Endothelial cell of umbilical vein (primary cell): ENCODE results near the gene KLK13. TPM values are rescaled to one million over a fixed set of nuclear protein-coding genes. Genes with fewer than 3 reads are reported as not detected.

Experiments
- BruUV-seq: library from RNA; stranded (reverse); fragments of 400-500 nt; replicated peaks from 2 replicates; lab custom pipeline; 2021; lab: Mats Ljungman, UMichigan
- CTCF ChIA-PET: fragments of 300-600, 350-600 bp; sonication (Branson Sonifier 250); formaldehyde crosslinking; loops from one replicate; lab custom pipeline; 2021; ENCODE audit warnings: antibody characterized with exemption, inconsistent platforms; lab: Charles Lee
- POLR2A ChIA-PET: fragments of 300-600, 350-600 bp; sonication (Branson Sonifier 250); formaldehyde crosslinking; loops from one replicate; lab custom pipeline; 2021; ENCODE audit warnings: antibody characterized with exemption, inconsistent platforms; lab: Charles Lee
- DNase-seq: peaks from one replicate; pipeline ENCODE4 v3.0.0-alpha.2; 2011; ENCODE audit warnings: low read depth, low spot score
- FAIRE-seq: peaks from 2 replicates; lab custom pipeline; 2011; peaks lifted over from hg19 to GRCh38; lab: Jason Lieb, UNC
- H2AFZ ChIP-seq: 2 replicates; pipeline ENCODE4 v1.6.0; 2012; ENCODE audit warnings: low read depth, low read length, control low read depth, inconsistent platforms
- H3K27ac ChIP-seq: 2 replicates; pipeline ENCODE4 v1.5.1; 2011; ENCODE audit warnings: low read depth, mild to moderate bottlenecking, control low read depth, low read length, moderate library complexity; ENCODE audit not compliant: insufficient read depth
- H3K27me3 ChIP-seq, 2 experiments: 2 replicates each; pipeline versions ENCODE4 v1.6.0 to v1.6.1; 2011; ENCODE audit warnings: low read length in 2 of 2, mixed read lengths in 1 of 2; ENCODE audit not compliant: control insufficient read depth in 2 of 2, insufficient read depth in 2 of 2
- H3K36me3 ChIP-seq, 2 experiments: 2 replicates in 1 of 2; 3 replicates in 1 of 2; pipeline ENCODE4 v1.5.1; 2011; ENCODE audit warnings: low read length in 2 of 2, mild to moderate bottlenecking in 1 of 2, moderate library complexity in 1 of 2; ENCODE audit not compliant: control insufficient read depth in 2 of 2, insufficient read depth in 2 of 2; ENCODE audit errors: extremely low read depth in 1 of 2
- H3K4me1 ChIP-seq: 3 replicates; pipeline ENCODE4 v1.5.1; 2011; ENCODE audit warnings: mild to moderate bottlenecking, low read length; ENCODE audit not compliant: control insufficient read depth, insufficient read depth; ENCODE audit errors: extremely low read depth
- H3K4me2 ChIP-seq: 2 replicates; pipeline ENCODE4 v1.6.1; 2011; ENCODE audit warnings: low read length, control low read depth, mixed read lengths; ENCODE audit not compliant: insufficient read depth
- H3K4me3 ChIP-seq, 3 experiments: fragments of 200-600 bp in 1 of 3; sonication (generic), shearing (Covaris generic) in 1 of 3; replicated peaks in 1 of 3; 2 replicates each; pipeline ENCODE4 v1.5.1; 2011 to 2016; ENCODE audit warnings: control low read depth in 3 of 3, low read length in 3 of 3, mild to moderate bottlenecking in 2 of 3, inconsistent platforms in 1 of 3, low read depth in 1 of 3, moderate library complexity in 1 of 3; ENCODE audit not compliant: insufficient read depth in 1 of 3
- H3K79me2 ChIP-seq: 2 replicates; pipeline ENCODE4 v1.6.0; 2012; ENCODE audit warnings: low read length, inconsistent platforms; ENCODE audit not compliant: control insufficient read depth, insufficient read depth
- H3K9ac ChIP-seq: replicated peaks from 2 replicates; pipeline ENCODE3; 2011; ENCODE audit warnings: low read length, control low read depth; ENCODE audit not compliant: insufficient read depth; ENCODE audit errors: extremely low read depth
- H3K9me1 ChIP-seq: replicated peaks from 3 replicates; pipeline ENCODE4 v1.6.0; 2011; ENCODE audit warnings: mild to moderate bottlenecking, low read length; ENCODE audit not compliant: control insufficient read depth, insufficient read depth; ENCODE audit errors: extremely low read depth
- H3K9me3 ChIP-seq: replicated peaks from 2 replicates; pipeline ENCODE4 v1.5.1; 2012; ENCODE audit warnings: low read length, inconsistent platforms; ENCODE audit not compliant: control insufficient read depth, insufficient read depth
- H4K20me1 ChIP-seq: replicated peaks from 2 replicates; pipeline ENCODE3; 2011; ENCODE audit warnings: mild to moderate bottlenecking, low read length; ENCODE audit not compliant: control insufficient read depth, insufficient read depth; ENCODE audit errors: extremely low read depth
- EZH2 ChIP-seq: IDR thresholded peaks from 2 replicates; pipeline ENCODE4 v1.6.1; 2012; ENCODE audit warnings: borderline replicate concordance, low read depth, mild to moderate bottlenecking, moderate library complexity, low read length, inconsistent platforms; ENCODE audit not compliant: severe bottlenecking
- FOS ChIP-seq: IDR thresholded peaks from 2 replicates; pipeline ENCODE4 v1.6.1; 2011; ENCODE audit warnings: mild to moderate bottlenecking, low read length, moderate library complexity, borderline replicate concordance; ENCODE audit not compliant: insufficient read depth
- GATA2 ChIP-seq: IDR thresholded peaks from 2 replicates; pipeline ENCODE4 v1.7.0; 2011; ENCODE audit warnings: low read depth, mild to moderate bottlenecking, moderate library complexity, mixed read lengths, low read length; ENCODE audit not compliant: insufficient read length, insufficient read depth
- JUN ChIP-seq: IDR thresholded peaks from 2 replicates; pipeline ENCODE4 v1.6.1; 2011; ENCODE audit warnings: borderline replicate concordance, low read depth; ENCODE audit not compliant: insufficient read length, insufficient read depth
- MYC ChIP-seq: IDR thresholded peaks from one replicate; pipeline ENCODE4 v1.6.1; 2011; ENCODE audit warnings: mild to moderate bottlenecking, low read depth, low read length
- POLR2A ChIP-seq: IDR thresholded peaks from 2 replicates; pipeline ENCODE4 v1.6.1; 2012; ENCODE audit warnings: low read depth, mild to moderate bottlenecking, control low read depth, low read length
- POLR2AphosphoS5 ChIP-seq: IDR thresholded peaks from 2 replicates; pipeline ENCODE4 v1.6.1; 2012; ENCODE audit warnings: low read depth, mild to moderate bottlenecking, control low read depth, low read length, moderate library complexity; ENCODE audit not compliant: insufficient read depth
- dilution Hi-C: fragments of 300-500 bp; cut with MboI; formaldehyde crosslinking; loops from one replicate; pipeline ENCODE4 v1.15.0; 2019; ENCODE audit warnings: low sequenced_read_pairs; ENCODE audit not compliant: extremely low pct_ligation_motif_present
- intact Hi-C: fragments of 100-400 bp; cut with micrococcal nuclease; formaldehyde crosslinking; loops from one replicate; pipeline ENCODE4 v1.10.0; 2022
- polyA plus RNA-seq, 4 experiments: library from polyadenylated mRNA; depleted of rRNA in 3 of 4; stranded (reverse) in 3 of 4; unstranded in 1 of 4; fragments of >200 nt; gene quantifications; 2 replicates each; pipeline versions ENCODE4 v1.2.1 to v1.2.3, GENCODE V29; 2011 to 2012; ENCODE audit warnings: missing spikeins in 1 of 4
- total RNA-seq: library from RNA; stranded (reverse); gene quantifications from 2 replicates; pipeline ENCODE4 v1.2.3, GENCODE V29; 2021
- TF ChIP-seq, protein P1 (sequence below): IDR thresholded peaks from 2 replicates; pipeline ENCODE4 v1.6.1; 2011; ENCODE audit not compliant: insufficient read depth, insufficient read length
- TF ChIP-seq, protein P2 (sequence below), 2 donors: IDR thresholded peaks; 1 replicate in 1 of 2; 2 replicates in 1 of 2; pipeline ENCODE4 v1.5.1; 2011; ENCODE audit warnings: low read length in 2 of 2, mild to moderate bottlenecking in 2 of 2, moderate library complexity in 2 of 2, control low read depth in 1 of 2, inconsistent platforms in 1 of 2, low read depth in 1 of 2; ENCODE audit not compliant: insufficient read depth in 1 of 2; ENCODE audit errors: extremely low read depth in 1 of 2

Gene KLK13
- total and polyA plus RNA-seq, 2 donors (not counting 3 experiments of a cell fraction or from before 2014, with no cell fraction given) = not detected

DNA sequence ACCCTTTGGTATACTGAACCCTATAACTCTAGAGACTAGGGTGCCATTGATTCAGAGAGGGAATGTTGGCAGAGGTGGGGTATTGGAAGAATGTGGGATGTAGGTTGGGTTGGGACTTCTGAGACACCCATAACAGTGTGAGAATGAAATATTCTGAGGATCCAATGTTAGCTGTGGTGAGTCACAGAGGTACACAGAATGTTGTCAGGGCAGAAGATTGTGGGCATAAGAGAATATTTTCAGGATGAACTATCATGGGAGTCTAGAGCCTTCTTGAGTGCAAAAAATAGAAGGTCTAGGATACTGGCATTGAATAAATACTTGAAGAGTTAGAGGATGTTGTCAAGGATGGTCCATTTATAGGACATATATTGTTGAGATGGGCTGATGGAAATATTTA is 9.0 kb downstream of the KLK13 start:
- no peaks in the 10 kb centered on the region for H3K36me3 ChIP-seq
- no peak overlapping the region for H3K9ac ChIP-seq
- ChIA-PET CTCF (no interaction called here), POLR2A (no interaction called here)
- H3K4me3 ChIP-seq = no peak overlapping the region
- FAIRE-seq (no peak), DNase-seq (no peak)
- no peaks in the 10 kb centered on the region for H3K79me2 ChIP-seq
- TF ChIP-seq, protein P1, sequence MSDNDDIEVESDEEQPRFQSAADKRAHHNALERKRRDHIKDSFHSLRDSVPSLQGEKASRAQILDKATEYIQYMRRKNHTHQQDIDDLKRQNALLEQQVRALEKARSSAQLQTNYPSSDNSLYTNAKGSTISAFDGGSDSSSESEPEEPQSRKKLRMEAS = no peak
- no peak for TF ChIP-seq JUN
- no peak for TF ChIP-seq GATA2
- no peak for TF ChIP-seq FOS
- TF ChIP-seq, protein P2, sequence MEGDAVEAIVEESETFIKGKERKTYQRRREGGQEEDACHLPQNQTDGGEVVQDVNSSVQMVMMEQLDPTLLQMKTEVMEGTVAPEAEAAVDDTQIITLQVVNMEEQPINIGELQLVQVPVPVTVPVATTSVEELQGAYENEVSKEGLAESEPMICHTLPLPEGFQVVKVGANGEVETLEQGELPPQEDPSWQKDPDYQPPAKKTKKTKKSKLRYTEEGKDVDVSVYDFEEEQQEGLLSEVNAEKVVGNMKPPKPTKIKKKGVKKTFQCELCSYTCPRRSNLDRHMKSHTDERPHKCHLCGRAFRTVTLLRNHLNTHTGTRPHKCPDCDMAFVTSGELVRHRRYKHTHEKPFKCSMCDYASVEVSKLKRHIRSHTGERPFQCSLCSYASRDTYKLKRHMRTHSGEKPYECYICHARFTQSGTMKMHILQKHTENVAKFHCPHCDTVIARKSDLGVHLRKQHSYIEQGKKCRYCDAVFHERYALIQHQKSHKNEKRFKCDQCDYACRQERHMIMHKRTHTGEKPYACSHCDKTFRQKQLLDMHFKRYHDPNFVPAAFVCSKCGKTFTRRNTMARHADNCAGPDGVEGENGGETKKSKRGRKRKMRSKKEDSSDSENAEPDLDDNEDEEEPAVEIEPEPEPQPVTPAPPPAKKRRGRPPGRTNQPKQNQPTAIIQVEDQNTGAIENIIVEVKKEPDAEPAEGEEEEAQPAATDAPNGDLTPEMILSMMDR (IDR thresholded peaks at IDR 0.05; ENCODE audit: extremely low read depth in 1 of 2, insufficient read depth in 1 of 2, low read depth in 1 of 2, low read length in 2 of 2) = no peak
- no peak for TF ChIP-seq MYC
- TF ChIP-seq POLR2AphosphoS5 = no peak
- TF ChIP-seq POLR2A = no peak
- TF ChIP-seq EZH2 = no peak
- H3K4me1 ChIP-seq = no peaks in the 10 kb centered on the region
- H3K4me2 ChIP-seq = no peak overlapping the region
- intact Hi-C loops = no loop called here
- H3K27ac ChIP-seq = no peak overlapping the region
- no peak overlapping the region for H2AFZ ChIP-seq
- H3K9me3 ChIP-seq = no peaks in the 10 kb centered on the region
- H3K9me1 ChIP-seq = no peaks in the 10 kb centered on the region
- H3K27me3 ChIP-seq = no peaks in the 10 kb centered on the region
- BruUV-seq = no TSS peak
- dilution Hi-C loops = no loop called here
- H4K20me1 ChIP-seq = no peaks in the 10 kb centered on the region
